HCT116 (cell line): ENCODE measurements around the gene GATA3. TPM values are rescaled to one million over a fixed set of nuclear protein-coding genes. Genes with fewer than 3 reads are reported as not detected.

Experiments used
- ATAC-seq: fragments of 200-7000 bp; cut with Tn5 transposase; 2 replicates; pipeline ENCODE4 v1.9.1; 2020; ENCODE audit warnings: mild to moderate bottlenecking, moderate library complexity
- BruUV-seq: library from RNA; stranded (reverse); fragments of 400-500 nt; replicated peaks from 2 replicates; lab custom pipeline; 2021; lab: Mats Ljungman, UMichigan
- CTCF ChIA-PET: fragments of 300-600 bp; sonication (Branson Sonifier 250); formaldehyde crosslinking; loops from one replicate; lab custom pipeline; 2021; ENCODE audit warnings: antibody characterized with exemption; lab: Charles Lee
- POLR2A ChIA-PET: fragments of 300-600, 350-600 bp; sonication (Branson Sonifier 250); formaldehyde crosslinking; loops from one replicate; lab custom pipeline; 2021; ENCODE audit warnings: antibody characterized with exemption; lab: Charles Lee
- RAD21 ChIA-PET, 2 experiments: fragments of 300-600 bp; sonication (Branson Sonifier 250); formaldehyde crosslinking; loops; one replicate each; lab custom pipeline; 2023; ENCODE audit warnings: low total read pairs in 2 of 2; ENCODE audit not compliant: uncharacterized antibody in 2 of 2, unreplicated experiment in 2 of 2, low non-redundant PET in 1 of 2; lab: Charles Lee
- DNase-seq: peaks from one replicate; pipeline ENCODE4 v3.0.0-alpha.2; 2010; ENCODE audit warnings: low read depth, low spot score
- H2AFZ ChIP-seq: fragments of 200-600 bp; shearing (Covaris generic), sonication (generic); 2 replicates; pipeline ENCODE4 v1.6.1; 2017; ENCODE audit warnings: low read depth, mixed run types, mixed read lengths, antibody characterized with exemption, low read length; ENCODE audit not compliant: poor library complexity, severe bottlenecking
- H3K27ac ChIP-seq: 2 replicates; pipeline ENCODE4 v1.5.1; 2012; ENCODE audit warnings: low read depth, low read length
- H3K27me3 ChIP-seq: fragments of 200-600 bp; sonication (generic); 2 replicates; pipeline ENCODE4 v1.6.1; 2016; ENCODE audit warnings: mixed run types, low read length, mixed read lengths; ENCODE audit not compliant: insufficient read depth
- H3K36me3 ChIP-seq, 2 experiments: fragments of 200-500 bp in 1 of 2; fragments of 200-600 bp in 1 of 2; sonication (Bioruptor generic) in 1 of 2; sonication (generic) in 1 of 2; 2 replicates each; pipeline versions ENCODE4 v1.5.1 to v1.6.1; 2014 to 2016; ENCODE audit warnings: low read length in 2 of 2, inconsistent platforms in 1 of 2, mixed read lengths in 1 of 2, mixed run types in 1 of 2; ENCODE audit not compliant: insufficient read depth in 2 of 2, control insufficient read depth in 1 of 2
- H3K4me1 ChIP-seq, 2 experiments: fragments of 200-600 bp in 1 of 2; sonication (generic) in 1 of 2; 2 replicates each; pipeline versions ENCODE4 v1.5.1 to v1.6.1; 2012 to 2017; ENCODE audit warnings: low read length in 2 of 2, inconsistent platforms in 1 of 2, mild to moderate bottlenecking in 1 of 2, mixed read lengths in 1 of 2, mixed run types in 1 of 2, moderate library complexity in 1 of 2; ENCODE audit not compliant: insufficient read depth in 2 of 2, control insufficient read depth in 1 of 2
- H3K4me2 ChIP-seq: fragments of 200-600 bp; sonication (generic); 2 replicates; pipeline ENCODE4 v1.6.1; 2017; ENCODE audit warnings: mixed run types, low read length, mixed read lengths
- H3K4me3 ChIP-seq, 2 experiments: fragments of 200-600 bp in 1 of 2; sonication (generic) in 1 of 2; replicated peaks in 1 of 2; 2 replicates each; pipeline ENCODE4 v1.5.1; 2011 to 2016; ENCODE audit warnings: low read length in 2 of 2, control low read depth in 1 of 2, low read depth in 1 of 2, mild to moderate bottlenecking in 1 of 2, mixed read lengths in 1 of 2, mixed run types in 1 of 2
- H3K79me2 ChIP-seq: fragments of 200-600 bp; sonication (generic); 2 replicates; pipeline ENCODE4 v1.6.1; 2017; ENCODE audit warnings: mild to moderate bottlenecking, mixed run types, low read length, moderate library complexity, mixed read lengths; ENCODE audit not compliant: insufficient read depth
- H3K9ac ChIP-seq: fragments of 200-600 bp; sonication (generic); 2 replicates; pipeline ENCODE4 v1.6.1; 2016; ENCODE audit warnings: low read length, mixed read lengths
- H3K9me2 ChIP-seq: fragments of 200-600 bp; sonication (generic), shearing (Covaris generic); 2 replicates; pipeline ENCODE4 v1.6.1; 2017; ENCODE audit warnings: mixed run types, mild to moderate bottlenecking, moderate library complexity; ENCODE audit not compliant: insufficient read depth
- H3K9me3 ChIP-seq, 2 experiments: fragments of 200-500 bp in 1 of 2; fragments of 200-600 bp in 1 of 2; sonication (Bioruptor generic) in 1 of 2; sonication (generic) in 1 of 2; 2 replicates each; pipeline ENCODE4 v1.6.1; 2014 to 2017; ENCODE audit warnings: low read length in 2 of 2, mixed read lengths in 2 of 2, inconsistent platforms in 1 of 2, low read depth in 1 of 2, mild to moderate bottlenecking in 1 of 2, mixed run types in 1 of 2, moderate library complexity in 1 of 2; ENCODE audit not compliant: control insufficient read depth in 1 of 2, insufficient read depth in 1 of 2
- H4K20me1 ChIP-seq: fragments of 200-600 bp; sonication (generic), shearing (Covaris generic); 2 replicates; pipeline ENCODE4 v1.6.1; 2017; ENCODE audit warnings: mixed run types, mild to moderate bottlenecking, moderate library complexity; ENCODE audit not compliant: insufficient read depth
- CBX3 ChIP-seq: IDR thresholded peaks from 2 replicates; pipeline ENCODE4 v1.6.1; 2012; ENCODE audit warnings: low read depth
- CEBPB ChIP-seq: IDR thresholded peaks from 2 replicates; pipeline ENCODE4 v1.6.1; 2012; ENCODE audit warnings: low read depth
- ELF1 ChIP-seq: IDR thresholded peaks from 2 replicates; pipeline ENCODE4 v1.6.1; 2012; ENCODE audit warnings: low read depth, borderline replicate concordance
- EZH2 ChIP-seq: fragments of 200-600 bp; sonication (generic); IDR thresholded peaks from 2 replicates; pipeline ENCODE4 v1.6.1; 2017; ENCODE audit warnings: antibody characterized with exemption, mixed run types
- EZH2phosphoT487 ChIP-seq: fragments of 200-600 bp; IDR thresholded peaks from 2 replicates; pipeline ENCODE4 v1.6.1; 2018; ENCODE audit warnings: antibody characterized with exemption, borderline replicate concordance
- JUND ChIP-seq: IDR thresholded peaks from 2 replicates; pipeline ENCODE4 v1.6.1; 2012
- MAX ChIP-seq: IDR thresholded peaks from 2 replicates; pipeline ENCODE4 v1.6.1; 2012
- POLR2AphosphoS5 ChIP-seq: IDR thresholded peaks from 2 replicates; pipeline ENCODE4 v1.6.1; 2011; ENCODE audit warnings: mild to moderate bottlenecking, low read depth, low read length, moderate library complexity
- SIN3A ChIP-seq: IDR thresholded peaks from 2 replicates; pipeline ENCODE4 v1.6.1; 2012; ENCODE audit warnings: low read depth
- SP1 ChIP-seq: IDR thresholded peaks from 2 replicates; pipeline ENCODE4 v1.6.1; 2012; ENCODE audit warnings: low read depth
- SRF ChIP-seq: IDR thresholded peaks from 2 replicates; pipeline ENCODE4 v1.6.1; 2012; ENCODE audit warnings: low read depth
- TCF7L2 ChIP-seq: IDR thresholded peaks from 2 replicates; pipeline ENCODE4 v1.7.0; 2011; ENCODE audit warnings: borderline replicate concordance, inconsistent platforms; ENCODE audit not compliant: insufficient read depth, insufficient read length; ENCODE audit errors: extremely low read depth
- YY1 ChIP-seq: IDR thresholded peaks from 2 replicates; pipeline ENCODE4 v1.6.1; 2011; ENCODE audit warnings: low read length, low read depth, moderate library complexity, mild to moderate bottlenecking; ENCODE audit not compliant: insufficient replicate concordance; ENCODE audit errors: extremely low read depth
- ZFX ChIP-seq: fragments of 450-650 bp; IDR thresholded peaks from 2 replicates; pipeline ENCODE4 v1.6.1; 2017
- ZNF274 ChIP-seq: fragments of 200-500 bp; sonication (Bioruptor generic); IDR thresholded peaks from 2 replicates; pipeline ENCODE4 v1.6.1; 2014; ENCODE audit warnings: mild to moderate bottlenecking, low read depth, low read length, inconsistent platforms
- intact Hi-C: fragments of 100-400 bp; cut with micrococcal nuclease; formaldehyde crosslinking; loops from 2 replicates; pipeline ENCODE4 v1.10.0; 2022
- total RNA-seq: library from RNA; stranded (reverse); gene quantifications from one replicate; pipeline ENCODE4 v1.2.1, GENCODE V29; 2021; ENCODE audit not compliant: unreplicated experiment
- TF ChIP-seq, protein P1 (sequence below): IDR thresholded peaks from 2 replicates; pipeline ENCODE4 v1.6.1; 2011; ENCODE audit warnings: mild to moderate bottlenecking, low read length, moderate library complexity; ENCODE audit not compliant: insufficient replicate concordance; ENCODE audit errors: extremely low read depth
- TF ChIP-seq, protein P2 (sequence below): IDR thresholded peaks from 2 replicates; pipeline ENCODE4 v1.6.1; 2012; ENCODE audit warnings: low read depth
- TF ChIP-seq, protein P3 (sequence below), 3 experiments: fragments of 200-600 bp in 1 of 3; sonication (generic) in 1 of 3; IDR thresholded peaks in 2 of 3; conservative IDR thresholded peaks in 1 of 3; 2 replicates each; pipeline ENCODE4 v1.5.1; 2012 to 2017; ENCODE audit warnings: low read depth in 2 of 3, low read length in 2 of 3, antibody characterized with exemption in 1 of 3, borderline replicate concordance in 1 of 3, control low read depth in 1 of 3, mild to moderate bottlenecking in 1 of 3, mixed read lengths in 1 of 3, mixed run types in 1 of 3, moderate library complexity in 1 of 3; ENCODE audit not compliant: insufficient read depth in 1 of 3

Gene GATA3
- total RNA-seq, 1 experiment from 2014 or later, result 2.7 TPM

GRCh38 chr10:8121201-8121890 lies 66.9 kb downstream of the GATA3 start:
- ChIA-PET POLR2A (no interaction called here), RAD21 (no interaction called here)
- intact Hi-C loops, result no loop called here
- H3K9me3 ChIP-seq, result no peaks in the 10 kb centered on the region
- no peaks in the 10 kb centered on the region; the same call in 1 of the 2 replicates for H3K27me3 ChIP-seq
- ATAC-seq (no peak), DNase-seq (no peak)
- no peak overlapping the region for H3K4me3 ChIP-seq
- no TSS peak for BruUV-seq
- no peaks in the 10 kb centered on the region for H3K79me2 ChIP-seq
- H3K36me3 ChIP-seq, result no peaks in the 10 kb centered on the region
- H3K4me1 ChIP-seq, result no peaks in the 10 kb centered on the region
- no peak overlapping the region for H3K9ac ChIP-seq
- TF ChIP-seq, protein P1, sequence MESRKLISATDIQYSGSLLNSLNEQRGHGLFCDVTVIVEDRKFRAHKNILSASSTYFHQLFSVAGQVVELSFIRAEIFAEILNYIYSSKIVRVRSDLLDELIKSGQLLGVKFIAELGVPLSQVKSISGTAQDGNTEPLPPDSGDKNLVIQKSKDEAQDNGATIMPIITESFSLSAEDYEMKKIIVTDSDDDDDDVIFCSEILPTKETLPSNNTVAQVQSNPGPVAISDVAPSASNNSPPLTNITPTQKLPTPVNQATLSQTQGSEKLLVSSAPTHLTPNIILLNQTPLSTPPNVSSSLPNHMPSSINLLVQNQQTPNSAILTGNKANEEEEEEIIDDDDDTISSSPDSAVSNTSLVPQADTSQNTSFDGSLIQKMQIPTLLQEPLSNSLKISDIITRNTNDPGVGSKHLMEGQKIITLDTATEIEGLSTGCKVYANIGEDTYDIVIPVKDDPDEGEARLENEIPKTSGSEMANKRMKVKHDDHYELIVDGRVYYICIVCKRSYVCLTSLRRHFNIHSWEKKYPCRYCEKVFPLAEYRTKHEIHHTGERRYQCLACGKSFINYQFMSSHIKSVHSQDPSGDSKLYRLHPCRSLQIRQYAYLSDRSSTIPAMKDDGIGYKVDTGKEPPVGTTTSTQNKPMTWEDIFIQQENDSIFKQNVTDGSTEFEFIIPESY, result no peak
- TF ChIP-seq TCF7L2 (no peak), SIN3A (no peak), CEBPB (no peak), ZNF274 (no peak), EZH2phosphoT487 (no peak), SRF (no peak), ELF1 (no peak), YY1 (no peak), MAX (no peak), EZH2 (no peak), CBX3 (no peak), JUND (no peak), SP1 (no peak), POLR2AphosphoS5 (no peak), ZFX (no peak)
- TF ChIP-seq, protein P2, sequence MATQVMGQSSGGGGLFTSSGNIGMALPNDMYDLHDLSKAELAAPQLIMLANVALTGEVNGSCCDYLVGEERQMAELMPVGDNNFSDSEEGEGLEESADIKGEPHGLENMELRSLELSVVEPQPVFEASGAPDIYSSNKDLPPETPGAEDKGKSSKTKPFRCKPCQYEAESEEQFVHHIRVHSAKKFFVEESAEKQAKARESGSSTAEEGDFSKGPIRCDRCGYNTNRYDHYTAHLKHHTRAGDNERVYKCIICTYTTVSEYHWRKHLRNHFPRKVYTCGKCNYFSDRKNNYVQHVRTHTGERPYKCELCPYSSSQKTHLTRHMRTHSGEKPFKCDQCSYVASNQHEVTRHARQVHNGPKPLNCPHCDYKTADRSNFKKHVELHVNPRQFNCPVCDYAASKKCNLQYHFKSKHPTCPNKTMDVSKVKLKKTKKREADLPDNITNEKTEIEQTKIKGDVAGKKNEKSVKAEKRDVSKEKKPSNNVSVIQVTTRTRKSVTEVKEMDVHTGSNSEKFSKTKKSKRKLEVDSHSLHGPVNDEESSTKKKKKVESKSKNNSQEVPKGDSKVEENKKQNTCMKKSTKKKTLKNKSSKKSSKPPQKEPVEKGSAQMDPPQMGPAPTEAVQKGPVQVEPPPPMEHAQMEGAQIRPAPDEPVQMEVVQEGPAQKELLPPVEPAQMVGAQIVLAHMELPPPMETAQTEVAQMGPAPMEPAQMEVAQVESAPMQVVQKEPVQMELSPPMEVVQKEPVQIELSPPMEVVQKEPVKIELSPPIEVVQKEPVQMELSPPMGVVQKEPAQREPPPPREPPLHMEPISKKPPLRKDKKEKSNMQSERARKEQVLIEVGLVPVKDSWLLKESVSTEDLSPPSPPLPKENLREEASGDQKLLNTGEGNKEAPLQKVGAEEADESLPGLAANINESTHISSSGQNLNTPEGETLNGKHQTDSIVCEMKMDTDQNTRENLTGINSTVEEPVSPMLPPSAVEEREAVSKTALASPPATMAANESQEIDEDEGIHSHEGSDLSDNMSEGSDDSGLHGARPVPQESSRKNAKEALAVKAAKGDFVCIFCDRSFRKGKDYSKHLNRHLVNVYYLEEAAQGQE, result no peak
- TF ChIP-seq, protein P3, sequence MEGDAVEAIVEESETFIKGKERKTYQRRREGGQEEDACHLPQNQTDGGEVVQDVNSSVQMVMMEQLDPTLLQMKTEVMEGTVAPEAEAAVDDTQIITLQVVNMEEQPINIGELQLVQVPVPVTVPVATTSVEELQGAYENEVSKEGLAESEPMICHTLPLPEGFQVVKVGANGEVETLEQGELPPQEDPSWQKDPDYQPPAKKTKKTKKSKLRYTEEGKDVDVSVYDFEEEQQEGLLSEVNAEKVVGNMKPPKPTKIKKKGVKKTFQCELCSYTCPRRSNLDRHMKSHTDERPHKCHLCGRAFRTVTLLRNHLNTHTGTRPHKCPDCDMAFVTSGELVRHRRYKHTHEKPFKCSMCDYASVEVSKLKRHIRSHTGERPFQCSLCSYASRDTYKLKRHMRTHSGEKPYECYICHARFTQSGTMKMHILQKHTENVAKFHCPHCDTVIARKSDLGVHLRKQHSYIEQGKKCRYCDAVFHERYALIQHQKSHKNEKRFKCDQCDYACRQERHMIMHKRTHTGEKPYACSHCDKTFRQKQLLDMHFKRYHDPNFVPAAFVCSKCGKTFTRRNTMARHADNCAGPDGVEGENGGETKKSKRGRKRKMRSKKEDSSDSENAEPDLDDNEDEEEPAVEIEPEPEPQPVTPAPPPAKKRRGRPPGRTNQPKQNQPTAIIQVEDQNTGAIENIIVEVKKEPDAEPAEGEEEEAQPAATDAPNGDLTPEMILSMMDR (IDR thresholded peaks at IDR 0.05 in 2 of 3, conservative IDR thresholded peaks at IDR 0.05 in 1 of 3; ENCODE audit: borderline replicate concordance in 1 of 3, insufficient read depth in 1 of 3, low read depth in 2 of 3, low read length in 2 of 3), result no peak
- TF ChIP-seq, all 23 proteins: peak for 0
- Histone ChIP-seq H3K27ac (no peak overlapping the region), H2AFZ (no peak overlapping the region), H3K4me2 (no peak overlapping the region), H4K20me1 (no peaks in the 10 kb centered on the region), H3K9me2 (no peaks in the 10 kb centered on the region)
- CTCF ChIA-PET, result no interaction called here
